Measurements from ENCODE around the gene SCN10A. TPM values are rescaled to one million over a fixed set of nuclear protein-coding genes. Genes with fewer than 3 reads are reported as not detected.

SCN10A gene
- total and polyA plus RNA-seq, 7 donors = not detected

DNA sequence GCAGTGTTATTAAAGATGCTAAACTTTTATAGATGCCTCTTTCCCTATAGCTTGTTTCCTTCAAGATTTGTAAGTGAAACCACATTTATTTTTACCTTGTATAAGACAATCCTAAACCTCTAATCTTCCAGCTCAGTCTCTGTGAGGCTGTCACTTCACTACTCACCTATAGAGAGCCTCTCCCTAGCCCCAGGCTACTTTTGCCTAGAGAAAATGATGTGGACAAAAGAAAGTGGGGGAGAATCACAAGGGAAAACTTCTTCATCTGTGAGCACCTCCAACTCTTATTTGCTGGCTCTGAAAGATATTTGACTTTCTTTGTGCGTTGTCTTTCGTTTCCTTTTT lies 91.7 kb downstream of the SCN10A start:
- no peak for ATAC-seq

DNA sequence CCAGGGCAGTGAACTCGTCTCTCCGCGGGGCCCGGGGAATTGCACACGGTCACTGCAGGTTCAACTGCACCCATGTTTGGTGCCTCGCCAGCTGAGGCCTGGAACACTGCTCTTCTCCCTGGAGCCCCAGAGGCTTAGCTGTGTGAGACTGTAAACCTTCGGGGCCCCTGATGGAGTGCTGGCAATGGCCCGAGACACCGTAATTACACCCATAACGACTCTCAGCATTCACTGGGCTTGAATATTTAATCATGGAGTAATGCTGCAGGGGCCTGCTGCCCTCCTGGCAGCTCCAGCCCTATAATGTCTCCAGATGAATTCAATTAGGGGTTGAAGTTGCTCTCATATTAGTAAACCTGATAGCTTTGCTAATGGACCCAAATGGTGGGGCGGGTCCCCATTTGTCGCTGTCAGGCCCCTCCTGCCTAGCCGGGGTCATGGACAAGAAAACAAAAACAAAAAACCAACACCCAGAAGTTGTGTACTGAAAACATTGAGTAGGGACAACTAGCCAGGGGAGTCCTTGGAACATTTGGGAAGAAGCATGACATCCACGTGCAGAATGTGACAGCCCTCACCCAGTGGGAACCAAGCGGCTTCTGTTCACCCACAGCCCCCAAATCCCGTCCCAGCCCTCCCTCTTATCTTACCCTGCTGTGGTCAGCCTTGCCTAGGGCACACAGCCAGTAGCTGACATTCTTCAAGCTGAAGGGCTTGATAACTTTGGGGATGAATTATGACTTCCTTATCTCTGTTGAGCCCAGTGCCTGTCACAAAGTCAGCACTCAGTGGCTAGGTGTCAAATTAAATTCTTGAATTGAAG lies 92.2 kb downstream of the SCN10A start:
- intact Hi-C loops (cut with DNase I) = no loop called here
- 44 to 59% (median 53%) methylated on average over 15 to 16 of the region's 16 CpGs for WGBS, 3 donors
- ATAC-seq (no peak), DNase-seq (no peak)
- H3K27me3 ChIP-seq (ENCODE audit: insufficient read depth in 3 of 3, low read length in 2 of 3) = peaks cover 0 to 5% (median 0%) of the 10 kb centered on the region in 3 donors
- H3K4me1 ChIP-seq = no peaks in the 10 kb centered on the region
- H3K4me3 ChIP-seq = no peak overlapping the region
- H3K27ac ChIP-seq = no peak overlapping the region
- TF ChIP-seq CTCF (IDR thresholded peaks at IDR 0.05) = no peak
- no peaks in the 10 kb centered on the region for H3K9me3 ChIP-seq
- no peaks in the 10 kb centered on the region for H3K36me3 ChIP-seq (ENCODE audit: insufficient read depth in 1 of 2, low read depth in 1 of 2)

More for the DNA sequence above, 91.7 kb downstream of the SCN10A start:
- TF ChIP-seq CTCF (IDR thresholded peaks at IDR 0.05) = no peak
- Histone ChIP-seq H3K36me3 (ENCODE audit: insufficient read depth in 1 of 2, low read depth in 1 of 2) (no peaks in the 10 kb centered on the region), H3K27ac (no peak overlapping the region), H3K4me3 (no peak overlapping the region), H3K27me3 (ENCODE audit: insufficient read depth in 3 of 3, low read length in 2 of 3) (peaks cover 0 to 5% (median 0%) of the 10 kb centered on the region in 3 donors), H3K4me1 (no peaks in the 10 kb centered on the region), H3K9me3 (no peaks in the 10 kb centered on the region)
- no peak for DNase-seq
- WGBS, 3 donors = 76 to 88% (median 85%) methylated on average over 2 of the region's 2 CpGs
- intact Hi-C loops (cut with DNase I) = no loop called here

GRCh38 chr3:38722781-38723568 lies 93.0 kb downstream of the SCN10A start:
- TF ChIP-seq CTCF (IDR thresholded peaks at IDR 0.05) = no peak
- DNase-seq (no peak), ATAC-seq (no peak)
- Histone ChIP-seq H3K36me3 (ENCODE audit: insufficient read depth in 1 of 2, low read depth in 1 of 2) (no peaks in the 10 kb centered on the region), H3K4me1 (no peaks in the 10 kb centered on the region), H3K4me3 (no peak overlapping the region), H3K9me3 (no peaks in the 10 kb centered on the region), H3K27ac (no peak overlapping the region), H3K27me3 (ENCODE audit: insufficient read depth in 3 of 3, low read length in 2 of 3) (peaks cover 0 to 5% (median 0%) of the 10 kb centered on the region in 3 donors)
- intact Hi-C loops (cut with DNase I) = no loop called here
- whole genome bisulfite sequencing, 3 donors = 72 to 78% (median 77%) methylated on average over 12 of the region's 12 CpGs

GRCh38 chr3:38721207-38721772 lies 94.7 kb downstream of the SCN10A start:
- DNase-seq (no peak), ATAC-seq (no peak)
- no peaks in the 10 kb centered on the region for H3K9me3 ChIP-seq
- TF ChIP-seq CTCF (IDR thresholded peaks at IDR 0.05) = no peak
- 89 to 95% (median 91%) methylated on average over 5 of the region's 5 CpGs for WGBS, 3 donors
- no peak overlapping the region for H3K27ac ChIP-seq
- H3K36me3 ChIP-seq (ENCODE audit: insufficient read depth in 1 of 2, low read depth in 1 of 2) = no peaks in the 10 kb centered on the region
- intact Hi-C loops (cut with DNase I) = no loop called here
- H3K4me1 ChIP-seq = no peaks in the 10 kb centered on the region
- H3K27me3 ChIP-seq (ENCODE audit: insufficient read depth in 3 of 3, low read length in 2 of 3) = peaks cover 0 to 5% (median 4%) of the 10 kb centered on the region in 3 donors
- no peak overlapping the region for H3K4me3 ChIP-seq
